Panc1 (cell line): ENCODE results near the gene NR4A3.

Source experiments
- CTCF ChIP-seq: fragments of 450-650 bp; IDR thresholded peaks from 2 replicates; pipeline ENCODE4 v1.5.1; 2017; ENCODE audit warnings: mild to moderate bottlenecking
- POLR2AphosphoS5 ChIP-seq: IDR thresholded peaks from 2 replicates; pipeline ENCODE4 v1.6.1; 2012; ENCODE audit warnings: mild to moderate bottlenecking, low read depth, low read length, moderate library complexity
- REST ChIP-seq, 2 experiments: IDR thresholded peaks; 2 replicates each; pipeline ENCODE4 v1.6.1; 2011 to 2012; ENCODE audit warnings: low read depth in 2 of 2, control low read depth in 1 of 2, low read length in 1 of 2, mild to moderate bottlenecking in 1 of 2, moderate library complexity in 1 of 2; ENCODE audit not compliant: insufficient read depth in 1 of 2

- TF ChIP-seq CTCF = no peak
- TF ChIP-seq POLR2AphosphoS5 = no peak
- no peak for TF ChIP-seq REST (IDR thresholded peaks at IDR 0.05; ENCODE audit: insufficient read depth in 1 of 2, low read depth in 2 of 2, low read length in 1 of 2)
Measured at GRCh38 chr9:99848447-99848846, 26.8 kb downstream of the NR4A3 start.
